Measurements from ENCODE around the gene CCDC171.

CCDC171 gene

GRCh38 chr9:15882883-15883282 is 330.0 kb downstream of the CCDC171 start:
- H3K36me3 Mint-ChIP-seq: peaks cover 2% of the 10 kb centered on the region
- no peaks in the 10 kb centered on the region for H3K4me1 Mint-ChIP-seq (ENCODE audit: low read depth)
- no peak overlapping the region for H3K27ac Mint-ChIP-seq
- no peaks in the 10 kb centered on the region for H3K27me3 Mint-ChIP-seq
- no peaks in the 10 kb centered on the region for H3K9me3 Mint-ChIP-seq (ENCODE audit: low read depth)
- no peak overlapping the region for H3K4me3 Mint-ChIP-seq

- peaks cover 2% of the 10 kb centered on the region for H3K36me3 Mint-ChIP-seq
- no peaks in the 10 kb centered on the region for H3K4me1 Mint-ChIP-seq (ENCODE audit: low read depth)
- no peak overlapping the region for H3K27ac Mint-ChIP-seq
- no peak overlapping the region for H3K4me3 Mint-ChIP-seq
- no peaks in the 10 kb centered on the region for H3K9me3 Mint-ChIP-seq (ENCODE audit: low read depth)
- no peaks in the 10 kb centered on the region for H3K27me3 Mint-ChIP-seq
These were observed 332.6 kb downstream of the CCDC171 start for GRCh38 chr9:15885464-15885863.

- no peaks in the 10 kb centered on the region for H3K4me1 Mint-ChIP-seq (ENCODE audit: low read depth)
- no peaks in the 10 kb centered on the region for H3K27me3 Mint-ChIP-seq
- H3K9me3 Mint-ChIP-seq (ENCODE audit: low read depth): peaks cover 6% of the 10 kb centered on the region
- H3K36me3 Mint-ChIP-seq: peaks cover 10% of the 10 kb centered on the region
- no peak overlapping the region for H3K4me3 Mint-ChIP-seq
- H3K27ac Mint-ChIP-seq: no peak overlapping the region
These were observed 336.7 kb downstream of the CCDC171 start for GRCh38 chr9:15889555-15889954.

GRCh38 chr9:15901572-15901971 is 348.7 kb downstream of the CCDC171 start:
- Mint-ChIP-seq H3K27me3 (no peaks in the 10 kb centered on the region), H3K4me3 (no peak overlapping the region), H3K27ac (no peak overlapping the region), H3K9me3 (ENCODE audit: low read depth) (peaks cover 16% of the 10 kb centered on the region), H3K36me3 (peaks cover 10% of the 10 kb centered on the region), H3K4me1 (ENCODE audit: low read depth) (no peaks in the 10 kb centered on the region)

- Mint-ChIP-seq H3K36me3 (peaks cover 3% of the 10 kb centered on the region), H3K4me1 (ENCODE audit: low read depth) (no peaks in the 10 kb centered on the region), H3K27me3 (no peaks in the 10 kb centered on the region), H3K27ac (no peak overlapping the region), H3K4me3 (no peak overlapping the region), H3K9me3 (ENCODE audit: low read depth) (peaks cover 19% of the 10 kb centered on the region)
These were observed 356.5 kb downstream of the CCDC171 start for GRCh38 chr9:15909297-15909696.

- H3K9me3 Mint-ChIP-seq (ENCODE audit: low read depth): peaks cover 15% of the 10 kb centered on the region
These were observed 362.9 kb downstream of the CCDC171 start for GRCh38 chr9:15915711-15916110.

GRCh38 chr9:15927161-15927560 is 374.3 kb downstream of the CCDC171 start:
- Mint-ChIP-seq H3K27me3 (no peaks in the 10 kb centered on the region), H3K27ac (no peak overlapping the region), H3K36me3 (no peaks in the 10 kb centered on the region), H3K9me3 (ENCODE audit: low read depth) (no peaks in the 10 kb centered on the region), H3K4me3 (no peak overlapping the region), H3K4me1 (ENCODE audit: low read depth) (no peaks in the 10 kb centered on the region)

More at GRCh38 chr9:15915711-15916110, 362.9 kb downstream of the CCDC171 start:
- Mint-ChIP-seq H3K36me3 (peaks cover 12% of the 10 kb centered on the region), H3K27me3 (no peaks in the 10 kb centered on the region), H3K27ac (no peak overlapping the region), H3K4me3 (no peak overlapping the region), H3K4me1 (ENCODE audit: low read depth) (no peaks in the 10 kb centered on the region)

- no peak overlapping the region for H3K27ac Mint-ChIP-seq
- H3K36me3 Mint-ChIP-seq: peaks cover 2% of the 10 kb centered on the region
- H3K4me3 Mint-ChIP-seq: no peak overlapping the region
- H3K27me3 Mint-ChIP-seq: no peaks in the 10 kb centered on the region
- H3K9me3 Mint-ChIP-seq (ENCODE audit: low read depth): peaks cover 6% of the 10 kb centered on the region
- H3K4me1 Mint-ChIP-seq (ENCODE audit: low read depth): no peaks in the 10 kb centered on the region
These were observed 382.9 kb downstream of the CCDC171 start for GRCh38 chr9:15935661-15936305.

GRCh38 chr9:15936306-15936921 is 383.6 kb downstream of the CCDC171 start:
- no peak overlapping the region for H3K4me3 Mint-ChIP-seq
- no peak overlapping the region for H3K27ac Mint-ChIP-seq
- H3K27me3 Mint-ChIP-seq: no peaks in the 10 kb centered on the region
- peaks cover 6% of the 10 kb centered on the region for H3K9me3 Mint-ChIP-seq (ENCODE audit: low read depth)
- H3K4me1 Mint-ChIP-seq (ENCODE audit: low read depth): no peaks in the 10 kb centered on the region
- peaks cover 2% of the 10 kb centered on the region for H3K36me3 Mint-ChIP-seq

GRCh38 chr9:15942831-15943424 is 390.1 kb downstream of the CCDC171 start:
- H3K4me1 Mint-ChIP-seq (ENCODE audit: low read depth): no peaks in the 10 kb centered on the region
- no peak overlapping the region for H3K4me3 Mint-ChIP-seq
- no peaks in the 10 kb centered on the region for H3K27me3 Mint-ChIP-seq
- no peaks in the 10 kb centered on the region for H3K36me3 Mint-ChIP-seq
- no peak overlapping the region for H3K27ac Mint-ChIP-seq
- no peaks in the 10 kb centered on the region for H3K9me3 Mint-ChIP-seq (ENCODE audit: low read depth)

- H3K4me1 Mint-ChIP-seq (ENCODE audit: low read depth): no peaks in the 10 kb centered on the region
- no peaks in the 10 kb centered on the region for H3K36me3 Mint-ChIP-seq
- no peaks in the 10 kb centered on the region for H3K9me3 Mint-ChIP-seq (ENCODE audit: low read depth)
- no peak overlapping the region for H3K4me3 Mint-ChIP-seq
- no peaks in the 10 kb centered on the region for H3K27me3 Mint-ChIP-seq
- H3K27ac Mint-ChIP-seq: no peak overlapping the region
These were observed 391.5 kb downstream of the CCDC171 start for GRCh38 chr9:15944341-15944740.

GRCh38 chr9:15959663-15960062 is 406.8 kb downstream of the CCDC171 start:
- Mint-ChIP-seq H3K4me1 (ENCODE audit: low read depth) (no peaks in the 10 kb centered on the region), H3K4me3 (no peak overlapping the region), H3K9me3 (ENCODE audit: low read depth) (peaks cover under 1% of the 10 kb centered on the region), H3K27ac (no peak overlapping the region), H3K36me3 (peaks cover under 1% of the 10 kb centered on the region), H3K27me3 (no peaks in the 10 kb centered on the region)

GRCh38 chr9:15961217-15961616 is 408.4 kb downstream of the CCDC171 start:
- no peak overlapping the region for H3K4me3 Mint-ChIP-seq
- no peaks in the 10 kb centered on the region for H3K27me3 Mint-ChIP-seq
- H3K4me1 Mint-ChIP-seq (ENCODE audit: low read depth): no peaks in the 10 kb centered on the region
- no peak overlapping the region for H3K27ac Mint-ChIP-seq
- H3K9me3 Mint-ChIP-seq (ENCODE audit: low read depth): no peaks in the 10 kb centered on the region
- H3K36me3 Mint-ChIP-seq: no peaks in the 10 kb centered on the region

GRCh38 chr9:15965246-15965745 is 412.5 kb downstream of the CCDC171 start:
- Mint-ChIP-seq H3K4me1 (ENCODE audit: low read depth) (no peaks in the 10 kb centered on the region), H3K27ac (no peak overlapping the region), H3K36me3 (no peaks in the 10 kb centered on the region), H3K27me3 (no peaks in the 10 kb centered on the region), H3K4me3 (no peak overlapping the region), H3K9me3 (ENCODE audit: low read depth) (no peaks in the 10 kb centered on the region)

- Mint-ChIP-seq H3K4me1 (ENCODE audit: low read depth) (no peaks in the 10 kb centered on the region), H3K4me3 (no peak overlapping the region), H3K27ac (no peak overlapping the region), H3K27me3 (no peaks in the 10 kb centered on the region), H3K9me3 (ENCODE audit: low read depth) (no peaks in the 10 kb centered on the region), H3K36me3 (no peaks in the 10 kb centered on the region)
These were observed 413.6 kb downstream of the CCDC171 start for GRCh38 chr9:15966471-15966870.

Measured in activated naive CD8-positive, alpha-beta T cell (primary cell).